GM19455 (cell line): ENCODE data around the gene MYL6.
"Not testable (repeated sequence)": the region's sequence is repeated elsewhere in the genome, so short reads cannot be mapped to it uniquely, and the experiment has no call there.

Experiments used
- ATAC-seq: cut with Tn5 transposase; IDR thresholded peaks from one replicate; pipeline ENCODE4 v1.9.1; 2021; ENCODE audit not compliant: unreplicated experiment

Gene MYL6

DNA sequence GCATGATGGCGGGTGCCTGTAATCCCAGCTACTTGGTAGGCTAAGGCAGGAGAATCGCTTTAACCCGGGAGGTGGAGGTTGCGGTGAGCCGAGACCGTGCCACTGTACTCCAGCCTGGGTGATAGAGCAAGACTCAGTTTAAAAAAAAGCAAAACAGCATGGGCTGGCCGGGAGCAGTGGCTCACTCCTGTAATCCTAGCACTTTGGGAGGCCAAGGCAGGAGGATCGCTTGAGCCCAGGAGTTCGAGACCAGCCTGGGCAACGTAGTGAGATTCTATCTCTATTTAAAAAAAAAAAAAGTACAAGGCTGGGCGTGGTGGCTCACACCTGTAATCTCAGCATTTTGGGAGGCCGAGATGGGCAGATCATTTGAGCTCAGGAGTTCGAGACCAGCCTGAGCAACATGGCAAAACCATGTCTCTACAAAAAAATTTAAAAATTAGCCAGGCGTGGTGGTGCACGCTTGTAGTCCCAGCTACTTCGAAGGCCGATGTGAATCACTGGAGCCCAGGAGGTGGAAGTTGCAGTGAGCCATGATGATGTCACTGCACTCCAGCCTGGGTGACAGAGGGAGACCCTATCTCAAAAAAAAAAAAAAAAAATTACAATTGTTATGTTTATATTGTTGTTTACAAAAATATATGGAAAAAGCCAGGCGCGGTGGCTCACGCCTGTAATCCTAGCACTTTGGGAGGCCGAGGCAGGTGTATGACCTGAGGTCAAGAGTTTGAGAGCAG lies 1.5 kb upstream of the MYL6 start:
- not testable (repeated sequence) for ATAC-seq

GRCh38 chr12:56157201-56158028 lies 744 bp upstream of the MYL6 start:
- ATAC-seq = no peak

DNA sequence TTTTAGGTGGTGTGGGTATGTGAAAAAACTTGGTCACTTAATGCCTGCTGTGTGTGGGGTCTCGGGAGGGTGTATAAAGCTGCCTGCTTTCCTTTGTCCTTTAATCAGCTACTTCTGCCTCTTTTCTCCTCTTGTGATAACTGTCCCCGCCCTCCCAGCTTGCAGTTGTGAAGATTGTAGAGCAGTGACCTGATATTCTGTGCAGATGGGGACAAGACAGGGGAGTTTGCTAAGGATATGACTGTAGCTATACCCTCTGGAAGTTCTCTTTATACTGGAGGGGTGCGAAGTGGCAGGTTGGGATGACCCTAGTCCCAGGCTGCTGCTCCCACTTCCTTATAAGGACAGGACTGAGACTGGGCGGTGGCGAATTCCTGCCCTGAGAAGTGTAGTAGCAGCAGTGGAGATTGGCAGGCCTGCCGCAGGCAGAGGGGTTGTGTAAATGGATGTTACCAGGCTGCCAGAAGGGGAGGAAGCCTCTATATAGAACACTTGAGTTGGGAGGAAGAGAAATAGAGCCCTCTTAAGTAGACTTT lies 835 bp downstream of the MYL6 start:
- no peak for ATAC-seq

GRCh38 chr12:56159482-56160192 lies 1.5 kb downstream of the MYL6 start:
- no peak for ATAC-seq

- ATAC-seq = no peak
Observed at GRCh38 chr12:56160193-56160763, 2.1 kb downstream of the MYL6 start.

DNA sequence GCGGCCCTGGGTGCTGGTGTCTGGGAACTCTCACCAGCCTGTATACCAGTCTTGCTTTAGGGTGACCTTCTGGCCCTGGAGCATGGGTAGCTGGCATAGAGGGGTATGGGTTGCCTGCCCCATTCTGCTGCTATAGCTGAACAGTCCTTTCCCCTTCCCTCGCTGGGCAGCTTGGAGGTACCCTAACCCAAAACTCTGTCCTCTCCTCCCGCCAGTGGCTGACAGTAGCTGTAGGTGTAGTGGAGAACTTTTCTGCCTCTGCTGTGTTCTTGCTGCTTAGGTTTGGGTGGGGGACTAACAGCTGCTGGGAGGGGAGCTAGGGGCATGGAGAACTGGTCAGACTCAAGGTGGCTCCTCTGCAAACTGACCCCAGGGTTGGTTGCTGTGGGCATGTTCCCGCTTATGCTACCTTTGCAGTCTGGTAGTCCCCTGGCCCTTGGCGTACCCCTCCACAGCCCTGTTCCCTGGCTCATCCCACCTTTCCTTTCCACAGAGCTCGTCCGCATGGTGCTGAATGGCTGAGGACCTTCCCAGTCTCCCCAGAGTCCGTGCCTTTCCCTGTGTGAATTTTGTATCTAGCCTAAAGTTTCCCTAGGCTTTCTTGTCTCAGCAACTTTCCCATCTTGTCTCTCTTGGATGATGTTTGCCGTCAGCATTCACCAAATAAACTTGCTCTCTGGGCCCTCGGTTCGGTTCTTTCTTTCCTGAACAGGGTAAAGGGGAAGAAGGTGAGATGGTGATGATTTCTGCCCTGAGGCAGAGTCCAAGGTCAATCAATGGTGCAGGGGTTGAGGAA lies 2.9 kb downstream of the MYL6 start:
- no peak for ATAC-seq

DNA sequence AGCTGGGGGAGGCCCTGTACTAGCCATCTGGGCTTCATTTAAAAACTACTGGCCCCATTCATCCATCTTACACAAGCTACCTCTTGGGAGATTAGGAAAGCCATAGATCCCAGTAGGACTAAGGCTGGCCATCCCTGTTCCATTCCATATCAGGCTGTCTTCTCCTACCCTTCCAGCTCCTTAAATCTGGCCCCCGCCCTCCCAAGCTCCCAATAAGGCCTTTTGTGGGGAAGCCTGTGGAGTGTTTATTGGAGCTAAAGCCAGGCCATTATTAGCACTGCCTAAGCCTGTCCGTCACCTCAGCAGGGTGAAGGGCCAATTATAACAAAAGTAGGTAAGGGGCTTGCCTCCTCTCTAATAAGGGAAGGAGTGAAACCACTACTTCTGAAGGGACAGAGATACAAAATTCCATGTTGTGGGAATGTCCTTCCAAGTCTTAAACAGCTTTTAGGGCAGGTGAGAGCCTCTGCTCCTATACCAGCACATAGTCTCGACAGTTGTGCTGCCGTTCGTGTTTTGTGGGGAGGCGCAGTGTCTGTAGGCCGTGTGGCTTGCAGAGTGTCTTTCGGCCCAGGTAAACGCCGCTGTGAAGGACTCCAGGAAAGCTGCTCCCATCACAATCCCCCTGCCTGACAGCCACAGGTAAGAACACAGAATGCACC lies 3.7 kb downstream of the MYL6 start:
- ATAC-seq = no peak

DNA sequence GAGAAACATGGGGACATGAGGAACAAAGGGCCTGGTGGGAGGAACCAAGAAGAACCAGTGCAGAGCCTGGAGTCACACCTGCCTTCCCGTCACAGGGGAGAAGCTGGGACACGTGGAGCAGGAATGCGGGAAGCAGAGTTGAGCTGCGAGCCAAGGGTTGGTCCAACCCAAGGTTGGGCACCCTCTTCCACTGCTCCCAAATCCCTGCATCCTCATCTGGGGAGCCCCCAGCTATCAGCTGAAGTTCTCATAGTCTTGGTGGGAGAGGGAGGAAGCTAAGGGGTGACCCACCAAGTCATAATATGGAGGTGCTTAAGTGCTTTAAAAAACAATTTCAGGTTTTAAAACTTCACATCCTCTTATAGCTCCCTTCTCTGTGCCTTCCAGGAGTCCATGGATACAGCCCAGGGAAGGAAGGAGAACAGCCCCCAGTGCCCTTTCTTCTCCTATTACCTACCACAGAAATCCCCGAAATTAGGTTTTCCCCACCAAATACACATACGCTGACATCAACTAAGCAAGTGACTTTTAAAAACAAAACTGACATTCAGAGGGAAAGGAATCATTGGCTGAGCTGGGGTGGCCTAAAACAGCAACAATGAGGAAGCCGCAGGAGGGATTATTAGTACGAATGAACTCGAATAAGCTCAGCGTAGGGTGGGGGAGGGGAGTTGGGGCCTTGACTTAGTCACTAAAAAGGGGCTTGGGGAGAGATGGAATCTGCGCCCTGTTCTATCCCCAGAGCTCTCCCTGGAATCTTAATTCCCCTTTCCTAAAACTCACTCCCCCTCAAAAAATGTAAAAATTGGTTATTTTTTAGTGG lies 4.5 kb downstream of the MYL6 start:
- no peak for ATAC-seq

GRCh38 chr12:56163533-56164344 lies 5.6 kb downstream of the MYL6 start:
- no peak for ATAC-seq

- ATAC-seq = no peak
Observed at GRCh38 chr12:56164345-56164729, 6.2 kb downstream of the MYL6 start.

DNA sequence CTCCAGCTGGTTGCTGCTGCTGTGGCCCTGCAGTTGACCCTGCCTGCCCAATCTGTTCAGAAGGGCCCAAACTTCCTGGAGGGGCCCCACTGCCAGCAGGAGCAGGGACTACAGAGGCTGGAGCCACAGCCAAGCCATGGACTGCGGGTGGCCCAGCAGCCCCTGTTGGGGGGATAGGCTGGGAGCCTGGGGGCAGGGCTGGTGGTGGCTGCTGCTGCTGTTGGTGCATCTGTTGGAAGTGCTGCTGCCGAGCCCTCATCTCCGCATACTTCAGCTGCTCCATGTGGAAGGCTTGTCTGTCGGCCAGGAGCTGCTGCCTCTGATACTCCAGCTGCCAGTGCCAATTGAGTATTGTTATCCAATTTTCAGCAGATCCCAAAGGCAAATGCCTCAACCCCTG lies 7.2 kb downstream of the MYL6 start:
- ATAC-seq = no peak

DNA sequence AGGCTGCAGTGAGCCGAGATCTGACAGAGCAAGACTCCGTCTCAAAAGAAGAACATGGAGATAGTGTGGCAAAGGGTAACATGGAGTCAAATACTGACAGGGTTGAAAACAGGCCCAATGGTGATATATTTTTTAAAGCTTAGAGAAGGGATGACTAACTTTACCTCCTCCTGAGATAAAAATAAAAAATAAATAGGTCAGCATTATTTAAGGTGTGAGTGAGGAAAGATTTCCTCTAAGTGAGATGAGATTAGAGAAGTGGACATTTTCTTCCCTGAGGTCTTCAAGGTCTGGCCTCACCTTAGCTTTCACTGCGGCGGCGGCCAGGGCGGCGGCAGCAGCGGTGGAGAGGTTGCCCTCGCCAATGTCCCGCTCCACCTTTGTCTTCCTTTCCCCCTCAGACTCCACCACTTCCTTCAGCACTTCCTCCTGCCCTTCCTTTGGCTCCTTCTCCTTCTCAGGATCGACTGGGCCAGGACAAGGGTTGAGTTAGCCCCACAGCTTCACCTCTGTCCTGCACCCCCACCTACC lies 11.1 kb downstream of the MYL6 start:
- no peak for ATAC-seq

- ATAC-seq = no peak
Observed at GRCh38 chr12:56172839-56173238, 14.7 kb downstream of the MYL6 start.

DNA sequence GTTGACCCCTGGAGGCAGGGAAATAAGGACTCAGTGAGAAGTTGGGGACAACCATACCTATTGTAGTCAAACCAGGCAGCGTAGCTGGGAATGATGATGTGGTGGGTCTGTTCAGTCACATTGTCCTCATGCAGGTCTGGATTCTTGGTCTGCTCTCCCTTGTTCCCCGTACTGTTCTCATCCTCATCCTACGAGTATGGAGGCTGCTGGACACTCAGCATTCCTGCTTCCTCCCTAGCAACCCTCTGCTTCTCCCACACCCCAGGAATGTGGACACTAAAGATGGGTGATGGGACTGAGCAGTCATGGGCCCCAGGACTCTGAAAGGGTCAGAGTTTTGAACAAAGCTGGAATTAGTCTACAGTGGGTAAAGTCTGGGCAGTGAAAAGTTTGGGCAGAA lies 20.2 kb downstream of the MYL6 start:
- ATAC-seq = no peak

- no peak for ATAC-seq
Observed at GRCh38 chr12:56186957-56187356, 28.8 kb downstream of the MYL6 start.

- ATAC-seq = no peak
Observed at GRCh38 chr12:56188131-56188777, 30.1 kb downstream of the MYL6 start.

DNA sequence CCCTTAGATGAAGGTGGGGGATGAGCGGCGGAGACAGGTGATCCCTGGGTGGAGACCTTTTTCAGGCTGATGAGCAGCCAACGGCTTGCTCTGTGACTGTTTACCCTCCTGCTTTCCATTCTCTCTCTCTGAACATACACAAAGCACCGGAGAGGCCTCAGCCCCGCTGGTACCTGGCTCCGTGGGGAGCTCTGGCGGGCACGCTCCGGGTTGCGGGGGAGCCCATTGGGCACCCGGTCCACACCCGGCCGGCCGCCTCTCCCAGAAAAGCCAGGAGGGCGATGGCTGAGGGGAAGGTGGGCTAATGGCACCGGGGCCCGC lies 30.6 kb downstream of the MYL6 start:
- ATAC-seq = no peak
